Caki2 (cell line): ENCODE results near the gene ZNF236. TPM values are rescaled to one million over a fixed set of nuclear protein-coding genes. Genes with fewer than 3 reads are reported as not detected.

Experiments used
- DNase-seq: peaks from one replicate; pipeline ENCODE4 v3.0.0-alpha.2; 2015; ENCODE audit warnings: low read depth
- in situ Hi-C: cut with HindIII; loops from 2 replicates; pipeline ENCODE4 v1.10.0; 2016; ENCODE audit warnings: low sequenced_read_pairs, low pct_unique_long_range_greater_than_20kb, mixed read lengths
- total RNA-seq: library from RNA; depleted of rRNA; stranded (reverse); fragments of >200 nt; shearing (Covaris generic); gene quantifications from 2 replicates; pipeline ENCODE4 v1.2.3, GENCODE V29; 2014; ENCODE audit warnings: low replicate concordance

The ZNF236 gene
- total RNA-seq, 1 experiment from 2014 or later, result 6.4 TPM

DNA sequence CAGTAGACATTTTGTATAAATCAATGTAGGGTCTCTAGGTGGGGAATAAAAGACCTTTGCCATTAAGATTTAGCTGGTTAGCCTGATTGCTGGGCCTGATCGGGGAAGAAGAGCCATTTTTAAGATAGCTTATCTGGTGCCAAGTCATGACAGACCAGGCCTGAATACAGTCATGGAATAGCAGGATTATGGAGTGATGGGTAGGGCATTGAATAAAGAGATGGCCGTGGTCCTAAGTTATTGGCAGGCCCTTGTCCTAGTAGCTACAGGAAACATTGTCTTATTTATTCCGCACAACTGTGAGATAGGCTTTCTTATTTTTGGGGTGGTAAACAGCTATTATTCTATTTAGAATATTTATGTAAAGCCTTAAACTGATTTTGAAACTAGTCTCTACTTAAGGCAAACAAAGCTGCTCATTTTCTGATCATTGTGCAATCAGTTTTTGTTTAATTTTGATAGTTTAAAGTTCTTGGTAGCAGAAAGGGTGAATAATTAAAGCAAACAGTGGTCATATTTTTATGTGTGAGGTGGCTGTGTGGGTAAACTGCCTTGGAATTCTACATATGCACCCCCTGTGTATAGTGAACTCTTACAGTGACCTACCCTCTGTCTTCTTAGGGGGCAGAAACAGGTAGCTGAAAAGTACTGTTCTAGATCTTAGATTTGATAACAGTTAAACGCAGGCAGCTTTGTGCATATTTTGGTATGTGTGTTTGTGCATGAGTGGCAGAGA is 22.6 kb downstream of the ZNF236 start:
- DNase-seq, result no peak
- in situ Hi-C loops, result no loop called here

DNA sequence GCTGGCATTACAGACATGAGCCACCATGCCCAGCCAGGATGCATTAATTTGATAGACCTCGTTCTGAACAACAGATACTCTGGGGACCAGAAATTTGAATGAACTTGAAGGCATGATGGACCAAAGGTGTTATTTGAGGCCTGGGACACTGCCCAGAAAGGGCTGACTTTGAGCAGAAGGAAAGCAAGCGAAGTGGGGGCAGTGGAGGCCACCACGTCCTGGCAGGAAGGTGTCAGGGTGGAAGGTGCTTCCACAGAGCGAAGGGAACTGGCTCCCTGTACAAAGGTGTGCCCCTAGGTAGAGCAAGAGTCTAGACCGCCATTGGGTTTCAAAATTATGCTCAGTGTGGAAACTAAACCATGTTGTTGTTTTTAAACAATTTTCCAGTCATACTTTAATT is 23.9 kb downstream of the ZNF236 start:
- DNase-seq, result no peak
- in situ Hi-C loops, result no loop called here

DNA sequence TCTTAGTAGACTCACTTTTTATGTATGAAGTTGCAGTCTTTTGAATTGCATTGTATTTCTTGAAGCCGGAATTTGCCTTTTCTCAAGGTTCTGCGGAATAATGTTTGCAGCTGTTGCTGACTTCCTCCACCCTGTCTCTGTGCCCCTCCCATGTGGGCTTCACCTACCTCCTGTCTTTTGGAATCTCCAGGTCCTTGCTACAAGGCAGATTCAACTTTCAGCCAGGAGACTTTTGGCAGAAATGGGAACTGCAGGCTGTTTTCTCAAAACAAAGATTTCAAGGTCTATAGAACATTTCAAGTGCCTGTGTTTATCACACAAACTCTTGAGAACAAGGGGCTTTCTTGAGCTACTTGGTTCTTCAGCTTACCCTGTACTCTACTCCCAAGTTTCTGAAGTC is 25.6 kb downstream of the ZNF236 start:
- in situ Hi-C loops, result no loop called here
- DNase-seq, result no peak

DNA sequence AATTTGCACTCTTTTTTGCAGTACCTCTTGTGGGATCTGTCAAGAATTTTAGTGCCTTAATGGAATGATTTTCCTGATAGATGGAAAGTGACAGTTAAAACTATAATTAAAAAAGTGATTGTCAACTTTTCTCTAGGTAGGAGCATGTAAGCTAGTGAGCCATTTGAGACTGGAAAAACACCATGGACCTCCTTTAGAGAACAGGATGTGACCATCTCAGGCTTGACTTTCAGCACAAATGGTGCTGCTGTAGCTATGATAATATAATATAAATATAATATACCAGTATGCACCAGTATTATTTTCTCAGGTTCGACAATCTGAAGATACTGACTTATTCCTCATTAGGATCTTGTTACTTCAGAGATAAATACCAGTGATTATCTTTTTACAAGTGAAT is 27.8 kb downstream of the ZNF236 start:
- no peak for DNase-seq
- in situ Hi-C loops, result no loop called here

DNA sequence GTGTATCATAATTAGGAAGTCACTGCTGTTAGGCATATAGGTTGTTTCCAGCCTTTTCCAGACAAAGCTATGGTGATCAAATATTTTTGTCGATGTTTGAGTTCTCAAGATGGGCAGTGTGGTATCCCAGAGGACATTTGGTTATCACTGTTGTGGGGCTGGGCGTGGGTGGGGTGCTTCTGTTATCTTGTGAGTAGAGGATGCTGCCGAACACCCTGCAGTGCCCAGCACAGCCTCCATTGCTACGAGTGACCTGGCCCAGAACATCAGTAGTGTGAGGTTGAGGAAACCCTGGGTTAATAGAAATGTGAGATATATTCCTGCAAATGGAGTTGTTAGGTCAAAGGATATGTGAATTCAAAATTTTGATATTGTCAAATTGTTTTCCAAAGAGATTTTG is 33.2 kb downstream of the ZNF236 start:
- no peak for DNase-seq
- in situ Hi-C loops, result no loop called here

DNA sequence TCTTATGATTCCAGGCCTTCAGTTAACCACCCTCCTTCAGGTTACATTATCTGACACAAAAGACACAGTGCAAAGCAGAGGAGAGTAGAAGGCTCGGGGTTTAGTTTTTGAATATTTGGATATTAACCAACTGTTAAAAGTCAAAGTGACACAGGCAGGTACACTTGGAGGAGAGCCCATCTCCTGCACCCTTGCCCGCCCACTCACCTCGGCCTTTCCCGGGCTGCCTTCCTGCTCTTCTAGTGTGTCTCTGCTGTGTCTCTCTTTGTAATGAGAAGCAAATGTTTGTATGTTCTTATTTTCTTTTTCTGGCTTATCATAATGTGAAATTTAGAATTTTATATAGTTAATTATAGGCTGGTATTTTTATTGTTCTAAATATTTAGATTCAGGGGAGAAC is 35.1 kb downstream of the ZNF236 start:
- in situ Hi-C loops, result no loop called here
- DNase-seq, result no peak

DNA sequence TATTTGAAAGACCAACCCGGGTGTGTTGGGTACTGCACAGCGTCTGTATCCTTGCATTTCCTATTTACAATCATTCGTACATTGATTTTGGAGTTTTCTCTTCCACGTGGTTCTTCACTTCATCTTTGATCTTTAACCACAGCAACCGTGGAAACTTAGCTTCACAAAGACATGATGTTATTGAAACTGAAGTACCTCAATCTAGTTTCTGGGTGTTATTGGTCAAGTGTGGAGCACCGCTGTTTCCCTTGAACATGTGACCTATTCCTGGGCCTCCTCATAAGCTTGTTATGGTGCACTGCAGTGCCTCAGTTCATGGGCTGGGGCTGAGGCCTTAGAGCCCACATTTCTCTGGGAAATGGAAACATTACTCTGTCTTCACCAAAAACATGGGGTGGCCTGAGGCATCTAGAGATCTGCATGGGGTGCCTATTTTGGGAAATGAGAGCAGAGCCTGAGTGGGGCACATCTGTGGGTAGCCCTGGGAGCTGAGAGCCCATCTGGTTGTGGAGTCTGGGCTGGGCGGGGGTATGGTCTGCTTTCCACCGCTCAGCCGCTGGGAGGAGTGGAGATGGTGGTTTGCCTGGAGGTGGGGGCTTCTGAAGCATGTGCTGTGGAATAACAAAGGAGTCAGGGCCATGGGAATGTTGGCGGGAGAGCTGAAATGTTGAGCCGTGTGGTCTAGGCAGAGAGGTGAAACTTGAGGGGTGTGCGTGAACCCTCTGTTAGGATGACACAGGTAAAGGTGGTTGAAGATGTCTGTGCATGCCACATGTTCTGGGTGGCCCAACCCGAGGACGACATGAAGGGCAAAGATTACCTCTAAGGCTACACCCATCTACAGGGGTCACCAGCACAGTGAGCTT is 37.4 kb downstream of the ZNF236 start:
- DNase-seq, result no peak
- in situ Hi-C loops, result no loop called here

DNA sequence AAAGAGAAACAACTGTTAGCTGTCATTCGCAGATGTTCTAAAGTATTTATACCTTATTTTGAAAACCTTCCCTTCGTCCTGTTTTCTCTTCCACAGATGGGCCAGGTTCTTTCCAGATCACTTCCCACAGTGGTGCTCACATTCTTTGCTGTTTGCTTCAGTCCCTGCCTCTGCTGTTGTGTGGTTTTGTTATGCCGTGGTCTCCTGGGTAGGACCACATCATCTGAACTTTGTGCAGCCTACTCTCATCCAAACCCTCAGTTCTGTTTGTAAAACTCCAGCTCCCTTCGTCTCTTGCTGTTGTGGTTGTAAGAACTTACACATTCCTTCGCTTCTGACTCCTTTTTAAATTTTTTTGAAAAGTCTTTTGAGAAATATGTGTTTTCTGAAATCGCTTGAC is 38.1 kb downstream of the ZNF236 start:
- no peak for DNase-seq
- in situ Hi-C loops, result no loop called here

DNA sequence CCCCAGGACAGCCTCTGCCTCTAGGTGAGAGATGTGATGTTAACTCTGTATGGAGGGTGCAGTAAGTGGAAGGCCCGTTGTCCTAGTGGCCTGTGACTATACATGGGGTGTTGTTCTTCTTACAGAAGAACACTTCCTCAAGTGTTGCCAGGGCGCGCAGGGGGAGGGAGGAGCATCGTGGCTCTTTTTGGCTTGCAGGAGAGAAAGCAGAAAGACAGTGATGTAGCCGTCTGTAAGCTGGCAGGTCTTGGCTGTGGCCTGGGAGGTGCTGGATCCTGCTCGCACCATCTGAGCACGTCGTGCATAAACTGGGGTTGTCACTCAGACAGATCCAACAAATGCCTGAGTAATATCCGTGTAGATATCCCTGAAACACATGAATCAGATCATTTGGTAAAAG is 44.3 kb downstream of the ZNF236 start:
- no peak for DNase-seq
- in situ Hi-C loops, result no loop called here

DNA sequence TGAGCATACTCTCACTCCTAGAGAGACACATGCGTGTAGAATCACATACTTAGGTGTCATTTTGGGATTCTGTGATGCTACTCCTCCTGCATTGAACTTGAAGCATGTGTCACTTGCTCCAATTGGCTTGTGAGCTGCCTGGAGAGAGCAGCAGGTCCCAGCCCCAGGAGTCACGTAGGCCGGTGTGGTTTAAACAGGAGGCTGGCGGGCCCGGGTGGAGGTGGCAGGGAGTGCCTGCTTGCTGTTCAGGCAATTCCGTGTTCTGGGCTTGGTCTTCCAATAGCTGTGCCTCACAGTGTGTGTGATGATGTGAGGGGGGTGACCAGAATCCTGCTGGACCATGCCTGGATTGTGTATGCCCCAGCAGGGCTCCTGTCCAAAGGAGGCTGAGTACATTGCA is 51.0 kb downstream of the ZNF236 start:
- no peak for DNase-seq
- in situ Hi-C loops, result no loop called here

DNA sequence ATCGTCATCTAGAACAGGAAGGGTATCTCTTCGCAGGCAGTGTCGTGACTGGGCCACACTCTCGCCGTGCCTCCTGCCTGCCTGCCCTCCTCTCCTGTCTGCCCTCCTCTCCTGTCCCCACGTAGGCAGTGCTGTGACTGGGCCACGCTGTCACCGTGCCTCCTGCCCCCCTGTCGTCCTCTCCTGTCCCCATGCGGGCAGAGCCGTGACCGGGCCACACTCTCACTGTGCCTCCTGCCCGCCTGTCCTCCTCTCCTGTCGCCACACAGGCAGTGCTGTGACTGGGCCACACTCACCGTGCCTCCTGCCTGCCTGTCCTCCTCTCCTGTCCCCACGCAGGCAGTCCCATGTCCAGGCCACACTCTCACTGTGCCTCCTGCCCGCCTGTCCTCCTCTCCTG is 51.4 kb downstream of the ZNF236 start:
- in situ Hi-C loops, result no loop called here
- DNase-seq, result no peak

DNA sequence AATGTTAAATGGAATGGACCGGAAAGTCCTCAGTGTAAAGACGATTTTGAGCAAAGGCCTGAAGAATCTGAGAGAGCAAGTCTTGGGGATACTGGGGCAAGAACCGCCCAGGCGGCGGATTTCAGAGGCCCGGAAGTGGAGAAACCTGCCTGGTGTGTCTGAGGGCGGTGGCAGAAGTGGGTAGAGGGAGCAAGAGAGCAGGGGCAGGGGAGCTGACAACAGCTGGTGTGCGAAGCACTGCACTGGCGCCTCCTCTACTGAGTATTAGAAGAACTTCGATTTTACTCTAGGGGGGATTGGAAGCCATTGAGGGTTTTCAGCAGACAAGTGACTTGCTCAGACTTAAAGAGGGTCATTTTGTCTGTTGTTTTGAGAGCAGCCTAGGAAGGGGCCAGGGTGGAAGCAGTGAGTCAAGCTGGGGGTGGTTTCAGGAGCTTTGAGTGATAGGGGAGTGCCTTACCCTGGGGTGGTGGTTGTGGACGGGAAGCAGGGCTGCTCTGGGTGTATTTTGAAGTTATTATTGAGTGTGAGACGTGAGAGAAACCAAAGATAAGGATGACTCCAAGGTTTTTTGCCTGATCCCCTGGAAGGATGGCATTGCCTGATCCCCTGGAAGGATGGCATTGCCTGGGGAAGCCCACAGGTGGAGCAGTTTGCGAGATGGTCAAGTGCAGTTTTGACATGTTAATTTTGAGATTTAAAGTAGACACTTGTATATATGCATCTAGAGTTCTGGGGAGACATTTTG is 52.5 kb downstream of the ZNF236 start:
- in situ Hi-C loops, result no loop called here
- DNase-seq, result no peak

DNA sequence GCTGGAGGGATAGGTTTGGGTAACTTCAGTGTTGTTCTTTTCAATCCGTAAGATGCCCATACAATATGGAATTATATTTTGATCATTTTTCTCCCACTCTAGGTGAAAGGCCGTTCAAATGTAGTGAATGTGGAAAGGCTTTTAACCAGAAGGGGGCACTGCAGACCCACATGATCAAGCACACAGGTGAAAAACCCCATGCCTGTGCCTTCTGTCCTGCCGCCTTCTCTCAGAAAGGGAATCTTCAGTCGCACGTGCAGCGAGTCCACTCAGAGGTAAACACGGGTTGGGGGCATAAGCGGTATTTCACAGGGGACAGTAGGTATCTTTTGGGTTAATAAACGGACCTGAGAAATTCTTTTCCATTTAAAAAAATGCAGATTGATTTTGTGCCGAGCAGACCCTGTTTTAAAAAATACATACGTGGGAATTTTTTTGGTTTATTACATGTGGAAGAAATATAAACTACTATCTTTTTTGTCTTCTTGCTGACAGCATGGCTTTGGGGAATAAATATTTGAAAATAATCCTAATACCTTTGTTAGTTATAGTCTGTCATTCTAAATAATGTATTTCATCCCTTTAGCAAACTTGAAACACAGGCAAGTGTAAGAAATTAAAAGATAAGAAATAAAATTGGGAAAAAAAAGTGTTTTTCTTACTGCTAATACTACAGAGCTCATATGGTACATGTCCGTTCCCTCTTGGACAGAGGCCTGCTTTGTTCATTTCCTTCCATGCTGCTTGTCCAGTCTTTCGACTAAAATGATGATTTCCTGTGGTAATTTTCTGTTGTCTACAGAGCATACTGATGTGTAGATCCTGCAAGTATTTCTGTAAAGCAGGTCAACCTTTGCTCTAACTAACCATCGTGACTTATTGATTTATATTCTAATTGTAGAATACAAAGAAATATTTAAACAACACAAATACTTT is 53.3 kb downstream of the ZNF236 start:
- in situ Hi-C loops, result no loop called here
- peak; percentile 16 for DNase-seq

DNA sequence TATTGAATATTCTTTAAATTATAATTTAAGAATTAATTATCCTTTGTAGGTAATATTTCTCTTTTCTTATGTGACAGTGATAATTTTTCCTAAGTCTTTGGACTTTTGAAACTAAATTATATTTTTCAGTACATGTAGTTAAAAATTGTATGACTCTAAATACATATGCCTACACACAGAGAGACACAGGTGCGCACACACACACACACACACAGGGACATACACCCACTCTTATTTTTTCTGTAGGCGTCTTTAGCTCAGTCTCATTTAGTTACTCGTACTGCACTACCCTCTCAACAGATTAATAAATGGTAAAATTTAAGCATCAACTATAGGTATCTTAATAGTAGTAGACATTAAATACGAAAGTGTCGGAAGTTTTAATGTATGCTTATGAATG is 56.1 kb downstream of the ZNF236 start:
- no peak for DNase-seq
- in situ Hi-C loops, result no loop called here

DNA sequence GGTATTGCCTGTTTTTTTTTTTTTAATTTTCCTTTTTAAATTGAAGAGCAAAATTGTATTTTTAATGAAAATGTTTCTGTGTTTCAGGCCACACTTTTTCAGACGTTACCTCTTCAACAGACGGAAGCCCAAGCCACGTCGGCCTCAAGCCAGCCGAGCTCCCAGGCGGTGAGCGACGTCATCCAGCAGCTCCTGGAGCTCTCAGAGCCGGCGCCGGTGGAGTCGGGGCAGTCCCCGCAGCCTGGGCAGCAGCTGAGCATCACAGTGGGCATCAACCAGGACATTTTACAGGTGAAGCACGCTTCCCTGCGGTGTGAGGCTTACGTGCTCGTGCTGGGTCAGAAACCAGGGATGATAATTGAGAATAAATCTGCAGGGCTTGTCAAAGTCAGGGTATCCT is 57.7 kb downstream of the ZNF236 start:
- no peak for DNase-seq
- in situ Hi-C loops, result no loop called here

DNA sequence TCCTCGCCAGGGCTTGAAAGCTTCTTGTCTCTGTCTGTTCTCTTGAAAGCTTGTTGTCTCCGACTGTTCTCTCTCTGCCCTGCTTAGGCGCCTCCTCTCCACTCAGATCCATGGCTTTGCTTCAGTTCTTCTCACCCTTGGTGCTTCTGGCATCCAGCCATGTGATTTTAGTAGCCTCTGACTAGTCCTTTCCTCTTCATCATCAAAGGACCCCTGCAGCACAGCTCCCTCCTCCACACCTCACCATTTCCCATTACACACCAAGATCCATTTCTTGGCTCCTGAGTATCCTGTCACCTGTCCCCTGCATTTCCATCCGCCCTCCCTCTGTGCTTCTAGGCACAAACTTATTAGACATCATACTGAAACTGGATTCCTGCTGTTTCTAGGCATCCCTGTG is 59.4 kb downstream of the ZNF236 start:
- DNase-seq, result no peak
- in situ Hi-C loops, result no loop called here

DNA sequence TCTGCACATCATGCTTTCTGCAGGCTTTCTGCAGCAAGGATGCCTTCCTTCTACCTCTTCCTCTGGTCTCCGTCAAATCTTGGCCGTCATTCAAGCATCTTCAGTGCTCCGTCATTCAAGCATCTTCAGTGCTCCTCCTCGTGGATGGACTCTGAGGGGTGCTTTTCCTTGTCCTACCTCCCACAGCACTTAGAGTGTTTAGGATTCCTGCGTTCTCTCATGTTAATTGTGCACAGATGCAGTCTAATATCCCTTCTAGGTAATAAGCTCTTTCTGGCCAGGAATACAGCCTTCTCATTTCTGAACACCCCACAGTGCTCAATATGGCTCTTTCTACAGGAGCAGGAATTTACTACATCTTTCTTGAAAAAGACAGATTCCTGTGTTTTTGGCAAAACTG is 59.8 kb downstream of the ZNF236 start:
- in situ Hi-C loops, result no loop called here

DNA sequence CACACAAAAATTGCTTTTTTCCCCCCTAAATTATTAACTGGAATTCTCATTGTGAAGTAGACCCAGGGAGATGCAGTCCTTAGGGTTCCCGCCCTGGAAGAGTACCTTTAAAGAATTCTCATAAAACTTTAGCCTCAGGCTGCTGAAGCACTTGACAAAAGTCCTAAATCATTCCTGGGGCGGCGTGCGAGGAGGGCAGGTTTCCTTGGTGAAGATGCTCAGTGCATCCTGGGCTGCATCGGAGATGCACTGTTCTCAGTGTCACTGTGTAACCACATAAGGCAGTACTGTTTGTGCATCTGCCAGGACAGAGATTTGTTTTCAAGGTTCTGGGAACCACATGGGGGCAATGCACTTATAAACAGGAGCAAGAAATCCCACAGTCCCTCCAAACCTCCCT is 62.6 kb downstream of the ZNF236 start:
- no peak for DNase-seq
- in situ Hi-C loops, result no loop called here

More for the DNA sequence above, 59.8 kb downstream of the ZNF236 start:
- DNase-seq, result no peak
